A673 (cell line): ENCODE measurements around the gene ANKRD17.

Experiments used
- CTCF ChIP-seq: fragments of 300-800, 200-600 bp; sonication (generic); conservative IDR thresholded peaks from 2 replicates; pipeline ENCODE4 v1.5.1; 2017; ENCODE audit warnings: low read depth, mild to moderate bottlenecking, antibody characterized with exemption, low read length, moderate library complexity, mixed read lengths
- EZH2 ChIP-seq: fragments of 200-600 bp; sonication (generic); IDR thresholded peaks from 2 replicates; pipeline ENCODE4 v1.6.1; 2017; ENCODE audit warnings: borderline replicate concordance, low read depth, mild to moderate bottlenecking, mixed read lengths, antibody characterized with exemption, low read length; ENCODE audit not compliant: poor library complexity, severe bottlenecking

- TF ChIP-seq CTCF: no peak
- no peak for TF ChIP-seq EZH2
These were observed 50.2 kb downstream of the ANKRD17 start for GRCh38 chr4:73208376-73208775.
